ENCODE data around the gene SIRPG. TPM values are rescaled to one million over a fixed set of nuclear protein-coding genes. Genes with fewer than 3 reads are reported as not detected.

Gene SIRPG
- total RNA-seq, 1 donor from 2014 or later: not detected

DNA sequence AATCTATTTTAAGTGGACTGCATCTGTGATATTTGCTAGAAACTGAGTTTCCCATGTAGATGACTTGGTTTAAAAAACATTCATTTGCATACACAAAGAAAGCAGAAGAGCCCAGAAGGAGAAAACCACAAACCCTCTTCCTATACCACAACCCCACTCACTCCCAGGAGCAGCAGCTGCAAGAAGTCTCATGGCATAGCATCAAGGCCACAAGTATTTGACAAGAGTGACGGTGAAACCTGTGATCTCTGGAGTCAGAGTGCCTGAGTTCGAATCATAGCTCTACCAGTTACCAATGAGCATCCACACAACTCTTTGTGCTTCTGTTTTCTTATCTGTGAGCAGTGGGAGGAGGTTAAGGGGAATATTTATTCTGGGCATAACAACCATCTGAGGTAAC is 44.7 kb upstream of the SIRPG start:
- Histone ChIP-seq H3K4me1 (peaks cover 3% of the 10 kb centered on the region), H3K9me3 (ENCODE audit: low read depth) (no peaks in the 10 kb centered on the region), H3K27ac (no peak overlapping the region), H3K4me3 (no peak overlapping the region), H3K36me3 (no peaks in the 10 kb centered on the region), H3K4me2 (no peak overlapping the region), H3K79me2 (ENCODE audit: low read depth) (no peaks in the 10 kb centered on the region), H2AFZ (replicated peaks) (no peak overlapping the region), H3K9ac (no peak overlapping the region), H4K20me1 (ENCODE audit: low read depth) (no peaks in the 10 kb centered on the region), H3F3A (ENCODE audit: low read depth) (no peaks in the 10 kb centered on the region), H3K27me3 (peaks cover 25% of the 10 kb centered on the region)
- TF ChIP-seq EZH2phosphoT487 (IDR thresholded peaks at IDR 0.05) (no peak), CTCF (IDR thresholded peaks at IDR 0.05) (no peak), EZH2 (IDR thresholded peaks at IDR 0.05) (no peak)
- no peaks in the 10 kb centered on the region for H3K36me3 Mint-ChIP-seq
- H3K9me3 Mint-ChIP-seq: no peaks in the 10 kb centered on the region
- no peak overlapping the region for H3K27ac Mint-ChIP-seq
- DNase-seq (ENCODE audit: low spot score): no peak
- H3K4me3 Mint-ChIP-seq: no peak overlapping the region
- H3K4me1 Mint-ChIP-seq: no peaks in the 10 kb centered on the region
- H3K27me3 Mint-ChIP-seq (ENCODE audit: insufficient read depth, low read depth): peaks cover 2% of the 10 kb centered on the region

DNA sequence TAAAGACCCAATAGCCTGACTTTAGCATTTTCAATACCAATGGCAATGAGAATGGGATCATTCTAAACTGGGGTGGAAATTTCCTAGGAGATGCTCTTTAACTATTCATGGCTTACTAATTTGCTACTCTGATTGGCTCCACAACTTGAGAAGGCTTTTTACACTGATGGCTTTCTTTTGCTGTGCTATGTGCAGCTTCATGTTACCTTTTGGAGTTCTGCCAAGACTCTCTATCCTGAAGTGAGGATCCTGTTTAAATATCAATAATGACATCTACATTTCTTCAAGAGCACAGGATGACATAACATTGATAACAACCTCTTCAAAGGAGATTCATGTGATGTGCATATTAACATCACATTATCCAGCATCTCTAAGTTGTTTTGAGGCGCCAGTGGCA is 43.4 kb upstream of the SIRPG start:
- Histone ChIP-seq H3K9ac (no peak overlapping the region), H3K4me1 (peaks cover 3% of the 10 kb centered on the region), H3K79me2 (ENCODE audit: low read depth) (no peaks in the 10 kb centered on the region), H3K4me2 (no peak overlapping the region), H4K20me1 (ENCODE audit: low read depth) (no peaks in the 10 kb centered on the region), H3K9me3 (ENCODE audit: low read depth) (no peaks in the 10 kb centered on the region), H3F3A (ENCODE audit: low read depth) (no peaks in the 10 kb centered on the region), H3K4me3 (no peak overlapping the region), H3K27me3 (peaks cover 25% of the 10 kb centered on the region), H3K36me3 (no peaks in the 10 kb centered on the region), H3K27ac (no peak overlapping the region), H2AFZ (replicated peaks) (no peak overlapping the region)
- Mint-ChIP-seq H3K9me3 (no peaks in the 10 kb centered on the region), H3K4me1 (no peaks in the 10 kb centered on the region), H3K27ac (no peak overlapping the region), H3K36me3 (no peaks in the 10 kb centered on the region), H3K27me3 (ENCODE audit: insufficient read depth, low read depth) (peaks cover 2% of the 10 kb centered on the region), H3K4me3 (no peak overlapping the region)
- no peak for DNase-seq (ENCODE audit: low spot score)
- TF ChIP-seq EZH2phosphoT487 (IDR thresholded peaks at IDR 0.05): no peak
- TF ChIP-seq EZH2 (IDR thresholded peaks at IDR 0.05): no peak
- TF ChIP-seq CTCF (IDR thresholded peaks at IDR 0.05): no peak

DNA sequence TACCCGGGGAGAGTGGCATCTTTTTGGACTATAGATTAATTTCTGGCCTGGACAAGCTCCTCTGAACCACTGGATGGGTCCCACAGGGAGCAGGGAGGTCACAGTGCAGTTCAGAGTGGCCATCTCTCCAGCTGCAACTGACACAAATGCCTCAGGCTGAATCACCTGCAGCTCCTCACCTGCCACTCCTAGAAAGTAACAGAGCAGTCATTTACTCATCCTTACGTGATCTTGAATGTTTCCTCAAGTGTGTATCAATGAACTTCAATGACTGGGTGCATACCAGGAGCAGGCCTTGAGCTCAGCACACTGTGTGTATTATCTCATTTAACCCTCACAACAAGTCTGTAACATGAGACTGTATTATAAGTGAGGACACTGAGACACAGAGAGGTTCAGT is 40.0 kb upstream of the SIRPG start:
- TF ChIP-seq EZH2 (IDR thresholded peaks at IDR 0.05): no peak
- TF ChIP-seq CTCF (IDR thresholded peaks at IDR 0.05): no peak
- TF ChIP-seq EZH2phosphoT487 (IDR thresholded peaks at IDR 0.05): no peak
- peaks cover 18% of the 10 kb centered on the region for H3K27me3 ChIP-seq
- H4K20me1 ChIP-seq (ENCODE audit: low read depth): no peaks in the 10 kb centered on the region
- no peaks in the 10 kb centered on the region for H3K36me3 ChIP-seq
- no peak overlapping the region for H3K27ac ChIP-seq
- H3K4me1 Mint-ChIP-seq: no peaks in the 10 kb centered on the region
- peaks cover 5% of the 10 kb centered on the region for H3K27me3 Mint-ChIP-seq (ENCODE audit: insufficient read depth, low read depth)
- no peak overlapping the region for H3K4me2 ChIP-seq
- H3K4me1 ChIP-seq: peaks cover 3% of the 10 kb centered on the region
- no peaks in the 10 kb centered on the region for H3K9me3 ChIP-seq (ENCODE audit: low read depth)
- H3K4me3 ChIP-seq: no peak overlapping the region
- H3K9me3 Mint-ChIP-seq: no peaks in the 10 kb centered on the region
- H3K36me3 Mint-ChIP-seq: no peaks in the 10 kb centered on the region
- no peak overlapping the region for H2AFZ ChIP-seq (replicated peaks)
- H3K4me3 Mint-ChIP-seq: no peak overlapping the region
- no peaks in the 10 kb centered on the region for H3K79me2 ChIP-seq (ENCODE audit: low read depth)
- no peak for DNase-seq (ENCODE audit: low spot score)
- no peak overlapping the region for H3K9ac ChIP-seq
- H3F3A ChIP-seq (ENCODE audit: low read depth): no peaks in the 10 kb centered on the region
- H3K27ac Mint-ChIP-seq: no peak overlapping the region
